Ovary (tissue), 9 donors: ENCODE results near the gene MAN2A1. TPM values are rescaled to one million over a fixed set of nuclear protein-coding genes. Genes with fewer than 3 reads are reported as not detected.

Source experiments
- DNase-seq, 5 donors: peaks; one replicate each; pipeline ENCODE4 v3.0.0-alpha.2; 2019 to 2020
- H3K27ac ChIP-seq, 2 donors: fragments of 200-600 bp; one replicate each; pipeline versions ENCODE4 v1.5.1 to v1.8.0; 2019 to 2022
- H3K27me3 ChIP-seq: fragments of 200-600 bp; one replicate; pipeline ENCODE4 v1.8.0; 2022
- H3K36me3 ChIP-seq: fragments of 200-600 bp; sonication (generic); one replicate; pipeline ENCODE4 v1.5.1; 2019
- H3K4me1 ChIP-seq: one replicate; pipeline ENCODE4 v1.8.1; 2013; ENCODE audit warnings: mild to moderate bottlenecking, moderate library complexity; ENCODE audit not compliant: insufficient read depth
- H3K4me3 ChIP-seq: fragments of 200-600 bp; sonication (generic); one replicate; pipeline ENCODE4 v1.5.1; 2017
- H3K9me3 ChIP-seq, 2 donors: fragments of 200-600 bp in 1 of 2; sonication (generic) in 1 of 2; one replicate each; pipeline versions ENCODE4 v1.5.1 to v1.8.1; 2013 to 2019; ENCODE audit warnings: mild to moderate bottlenecking in 1 of 2, moderate library complexity in 1 of 2
- CTCF ChIP-seq, 3 donors: fragments of 450-650 bp in 2 of 3; fragments of 200-600 bp in 1 of 3; IDR thresholded peaks; one replicate each; pipeline versions ENCODE4 v1.5.1 to v1.8.0; 2016 to 2022; ENCODE audit warnings: antibody characterized with exemption in 3 of 3, mild to moderate bottlenecking in 1 of 3
- EP300 ChIP-seq: sonication (generic); formaldehyde crosslinking; IDR thresholded peaks from one replicate; pipeline ENCODE4 v1.6.1; 2017; ENCODE audit warnings: antibody characterized with exemption
- POLR2A ChIP-seq: fragments of 450-650 bp; IDR thresholded peaks from one replicate; pipeline ENCODE4 v1.6.1; 2017; ENCODE audit warnings: antibody characterized with exemption, mild to moderate bottlenecking, moderate library complexity
- WGBS, 3 donors: extraction: QIAGEN DNeasy Blood & Tissue Kit in 1 of 3; methylation state at CpG; one replicate each; pipeline versions ENCODE4 v1.1.5 to v1.1.7; 2013 to 2017; 5-methylcytosine and 5-hydroxymethylcytosine counted together
- intact Hi-C, 4 donors: fragments of 100-400 bp; cut with DNase I; formaldehyde crosslinking; loops; one replicate each; pipeline versions ENCODE4 v1.11.0 to v1.15.1; 2022 to 2023
- polyA plus RNA-seq, 2 donors: library from polyadenylated mRNA; stranded (reverse); fragments of 200-250 nt in 1 of 2; fragments of 350-450 nt in 1 of 2; fragmentation: Illumina TruSeq in 1 of 2; extraction: RNeasy Lipid Tissue Mini Kit (QIAGEN cat#74804) in 1 of 2; gene quantifications; one replicate each; pipeline ENCODE4 v1.2.3, GENCODE V29; 2013 to 2014
- total RNA-seq, 7 donors: library from RNA; depleted of rRNA in 2 of 7; stranded (reverse); fragments of >200 nt in 2 of 7; fragmentation: NEBNext Ultra II Directional in 3 of 7; extraction: Animal tissue kit (Norgen Biotek cat#: 25700) in 3 of 7; gene quantifications; one replicate each; pipeline versions ENCODE4 v1.1.0 to v1.2.4, GENCODE V29; 2016 to 2023
- donor health status: DM: no; HTN: no; CAD: no; lungs with moderate emphysema.
- donor health status: DM: no; HTN: no; CAD: no.
- donor health status: Bipolar disorder and iron deficiency.
- donor health status: DM: yes; HTN: yes; CAD: no.
- donor health status: DM: no; HTN: no; CAD: no.
- donor health status: DM: yes; HTN: yes; CAD: no.

The MAN2A1 gene
- total and polyA plus RNA-seq, 9 donors, result 10.7 to 56.5 (median 31.1) TPM

GRCh38 chr5:109880907-109881685 lies 191.4 kb downstream of the MAN2A1 start:
- no peak for TF ChIP-seq EP300
- TF ChIP-seq CTCF (IDR thresholded peaks at IDR 0.05), result no peak
- no peak for TF ChIP-seq POLR2A
- Histone ChIP-seq H3K4me1 (no peaks in the 10 kb centered on the region), H3K4me3 (no peak overlapping the region), H3K36me3 (no peaks in the 10 kb centered on the region), H3K27ac (no peak overlapping the region), H3K9me3 (no peaks in the 10 kb centered on the region), H3K27me3 (no peaks in the 10 kb centered on the region)
- DNase-seq, result no peak
- WGBS, 3 donors, result 66 to 75% (median 67%) methylated on average over 6 of the region's 6 CpGs
- intact Hi-C loops, result no loop called here

- intact Hi-C loops, result no loop called here
- H3K27ac ChIP-seq, result no peak overlapping the region
- H3K27me3 ChIP-seq, result no peaks in the 10 kb centered on the region
- no peak for TF ChIP-seq EP300
- TF ChIP-seq POLR2A, result no peak
- TF ChIP-seq CTCF (IDR thresholded peaks at IDR 0.05), result no peak
- H3K4me1 ChIP-seq, result no peaks in the 10 kb centered on the region
- H3K4me3 ChIP-seq, result no peak overlapping the region
- DNase-seq, result no peak
- H3K36me3 ChIP-seq, result no peaks in the 10 kb centered on the region
- H3K9me3 ChIP-seq, result no peaks in the 10 kb centered on the region
Observed at GRCh38 chr5:109882546-109882945, 192.8 kb downstream of the MAN2A1 start.

- Histone ChIP-seq H3K27me3 (no peaks in the 10 kb centered on the region), H3K36me3 (no peaks in the 10 kb centered on the region), H3K4me3 (no peak overlapping the region), H3K27ac (no peak overlapping the region), H3K4me1 (no peaks in the 10 kb centered on the region), H3K9me3 (no peaks in the 10 kb centered on the region)
- no peak for TF ChIP-seq EP300
- TF ChIP-seq CTCF (IDR thresholded peaks at IDR 0.05), result no peak
- TF ChIP-seq POLR2A, result no peak
- 93 to 98% (median 98%) methylated on average over 20 of the region's 20 CpGs for WGBS, 3 donors
- intact Hi-C loops, result no loop called here
- DNase-seq, result no peak
Observed at GRCh38 chr5:109884676-109885075, 194.9 kb downstream of the MAN2A1 start.

- no peak overlapping the region for H3K27ac ChIP-seq
- 91 to 97% (median 95%) methylated on average over 28 of the region's 28 CpGs for WGBS, 3 donors
- no peak for DNase-seq
- no peaks in the 10 kb centered on the region for H3K27me3 ChIP-seq
- H3K4me3 ChIP-seq, result no peak overlapping the region
- no peaks in the 10 kb centered on the region for H3K36me3 ChIP-seq
- intact Hi-C loops, result no loop called here
- TF ChIP-seq EP300 (no peak), POLR2A (no peak), CTCF (IDR thresholded peaks at IDR 0.05) (no peak)
- H3K4me1 ChIP-seq, result no peaks in the 10 kb centered on the region
- no peaks in the 10 kb centered on the region for H3K9me3 ChIP-seq
Observed at GRCh38 chr5:109885205-109885604, 195.5 kb downstream of the MAN2A1 start.
